Fibroblast of lung (primary cell): Measurements from ENCODE around the gene PIK3AP1.

Source experiments
- EZH2 ChIP-seq: IDR thresholded peaks from 2 replicates; pipeline ENCODE4 v1.5.1; 2012; ENCODE audit warnings: low read length, control low read depth, mild to moderate bottlenecking; ENCODE audit errors: missing control alignments
- TF ChIP-seq, protein P1 (sequence below), 2 donors: IDR thresholded peaks in 1 of 2; conservative IDR thresholded peaks in 1 of 2; 1 replicate in 1 of 2; 2 replicates in 1 of 2; pipeline ENCODE4 v1.5.1; 2011 to 2012; ENCODE audit warnings: low read length in 2 of 2, control low read depth in 1 of 2, inconsistent platforms in 1 of 2, low read depth in 1 of 2, mild to moderate bottlenecking in 1 of 2

- TF ChIP-seq, protein P1, sequence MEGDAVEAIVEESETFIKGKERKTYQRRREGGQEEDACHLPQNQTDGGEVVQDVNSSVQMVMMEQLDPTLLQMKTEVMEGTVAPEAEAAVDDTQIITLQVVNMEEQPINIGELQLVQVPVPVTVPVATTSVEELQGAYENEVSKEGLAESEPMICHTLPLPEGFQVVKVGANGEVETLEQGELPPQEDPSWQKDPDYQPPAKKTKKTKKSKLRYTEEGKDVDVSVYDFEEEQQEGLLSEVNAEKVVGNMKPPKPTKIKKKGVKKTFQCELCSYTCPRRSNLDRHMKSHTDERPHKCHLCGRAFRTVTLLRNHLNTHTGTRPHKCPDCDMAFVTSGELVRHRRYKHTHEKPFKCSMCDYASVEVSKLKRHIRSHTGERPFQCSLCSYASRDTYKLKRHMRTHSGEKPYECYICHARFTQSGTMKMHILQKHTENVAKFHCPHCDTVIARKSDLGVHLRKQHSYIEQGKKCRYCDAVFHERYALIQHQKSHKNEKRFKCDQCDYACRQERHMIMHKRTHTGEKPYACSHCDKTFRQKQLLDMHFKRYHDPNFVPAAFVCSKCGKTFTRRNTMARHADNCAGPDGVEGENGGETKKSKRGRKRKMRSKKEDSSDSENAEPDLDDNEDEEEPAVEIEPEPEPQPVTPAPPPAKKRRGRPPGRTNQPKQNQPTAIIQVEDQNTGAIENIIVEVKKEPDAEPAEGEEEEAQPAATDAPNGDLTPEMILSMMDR (conservative IDR thresholded peaks at IDR 0.05 in 1 of 2, IDR thresholded peaks at IDR 0.05 in 1 of 2; ENCODE audit: low read depth in 1 of 2, low read length in 2 of 2): no peak
- no peak for TF ChIP-seq EZH2
Observed at GRCh38 chr10:96691761-96692160, 28.6 kb downstream of the PIK3AP1 start.
